Measurements from ENCODE around the gene SESN3. TPM values are rescaled to one million over a fixed set of nuclear protein-coding genes. Genes with fewer than 3 reads are reported as not detected.

The SESN3 gene
- total RNA-seq, 1 experiment from 2014 or later = 34.9 TPM

- TF ChIP-seq GRHL2 (CRISPR knock-in tag; IDR thresholded peaks at IDR 0.05; ENCODE audit: insufficient replicate concordance, severe bottlenecking) (no peak), ZNF232 (CRISPR knock-in tag; IDR thresholded peaks at IDR 0.05) (no peak), TEAD1 (CRISPR knock-in tag; IDR thresholded peaks at IDR 0.05) (no peak)
- H3K4me3 Mint-ChIP-seq = no peak overlapping the region
- H3K27me3 Mint-ChIP-seq (ENCODE audit: low read depth) = no peaks in the 10 kb centered on the region
- H3K4me1 Mint-ChIP-seq = no peaks in the 10 kb centered on the region
- H3K9me3 Mint-ChIP-seq = peaks cover 16% of the 10 kb centered on the region
- ChIA-PET CTCF (no interaction called here), POLR2A (no interaction called here)
- H3K36me3 Mint-ChIP-seq = no peaks in the 10 kb centered on the region
- ATAC-seq (no peak), DNase-seq (ENCODE audit: low spot score) (no peak)
- H3K27ac Mint-ChIP-seq = no peak overlapping the region
These were observed 115.4 kb downstream of the SESN3 start for GRCh38 chr11:95115597-95115996.

Other genes with a start within 250 kb of the SESN3 start
- not detected in 3 replicates for gene KDM4E, start 205.9 kb downstream of the SESN3 start, total RNA-seq (2021)
- gene KDM4F, start 181.8 kb downstream of the SESN3 start, total RNA-seq (2021) = not detected in 3 replicates
- gene SRSF8, start 164.3 kb downstream of the SESN3 start, total RNA-seq (2021) = 20.9 to 23.0 TPM (median 20.9 TPM) in 3 replicates
- gene ENDOD1, start 141.4 kb downstream of the SESN3 start, total RNA-seq (2021) = 2.6 to 3.3 TPM (median 3.2 TPM) in 3 replicates

Measured in WTC11 (cell line).